HG03378 (cell line): ENCODE data around the gene PARD3B.

Experiments
- ATAC-seq: cut with Tn5 transposase; IDR thresholded peaks from one replicate; pipeline ENCODE4 v1.9.1; 2021; ENCODE audit warnings: mild to moderate bottlenecking, moderate library complexity; ENCODE audit not compliant: unreplicated experiment

The PARD3B gene

DNA sequence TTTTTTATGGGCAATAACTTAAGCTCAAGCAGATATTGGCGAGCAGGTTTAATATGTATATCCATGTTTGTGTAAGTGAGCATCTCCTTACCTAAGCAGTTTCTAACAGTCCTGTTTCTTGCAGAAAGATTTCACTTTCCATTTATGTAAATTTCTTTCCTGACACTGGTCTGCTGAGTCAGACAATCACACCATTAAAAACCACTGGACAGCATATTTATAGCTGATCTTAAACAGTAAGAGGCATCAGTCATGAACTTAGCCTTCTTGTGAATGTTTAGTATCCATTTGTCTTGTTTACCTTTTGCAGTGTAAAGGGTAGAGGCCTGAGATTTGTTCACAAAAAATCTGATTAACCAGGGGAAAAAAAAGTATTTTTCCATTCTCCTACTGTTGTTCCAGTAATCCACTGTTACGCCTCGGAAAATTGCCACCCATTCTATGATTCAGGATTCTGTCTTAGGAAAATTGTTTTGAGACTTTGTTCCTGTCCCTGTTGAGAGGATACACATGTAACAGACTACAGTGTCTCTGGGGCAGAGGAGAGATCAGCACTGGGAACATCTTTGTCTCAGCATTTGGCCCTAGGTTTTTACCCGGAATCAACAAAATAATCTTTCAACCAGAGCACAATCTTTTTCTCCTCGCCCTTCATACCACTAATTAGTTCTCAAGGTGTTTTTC lies 616.0 kb downstream of the PARD3B start:
- ATAC-seq: no peak

DNA sequence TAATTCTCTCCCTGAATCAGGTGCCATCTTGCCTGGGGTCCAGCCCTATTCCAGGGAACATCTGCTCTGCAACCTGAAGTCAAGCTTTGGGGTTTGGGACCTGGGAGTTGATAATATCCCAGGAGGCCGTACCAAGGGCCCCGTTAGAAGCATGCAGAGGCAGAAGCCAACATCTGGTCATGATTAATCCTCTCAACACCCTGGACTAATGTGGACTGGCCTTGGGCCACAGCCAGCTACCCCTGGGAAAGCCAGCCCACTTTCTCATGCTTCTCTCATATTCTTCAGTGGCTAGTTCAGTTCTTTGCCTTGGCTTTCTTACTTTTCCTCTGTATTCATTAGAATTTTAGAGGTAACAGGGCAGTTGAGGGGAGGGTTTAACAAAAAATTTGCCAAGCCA lies 621.5 kb downstream of the PARD3B start:
- ATAC-seq: no peak

DNA sequence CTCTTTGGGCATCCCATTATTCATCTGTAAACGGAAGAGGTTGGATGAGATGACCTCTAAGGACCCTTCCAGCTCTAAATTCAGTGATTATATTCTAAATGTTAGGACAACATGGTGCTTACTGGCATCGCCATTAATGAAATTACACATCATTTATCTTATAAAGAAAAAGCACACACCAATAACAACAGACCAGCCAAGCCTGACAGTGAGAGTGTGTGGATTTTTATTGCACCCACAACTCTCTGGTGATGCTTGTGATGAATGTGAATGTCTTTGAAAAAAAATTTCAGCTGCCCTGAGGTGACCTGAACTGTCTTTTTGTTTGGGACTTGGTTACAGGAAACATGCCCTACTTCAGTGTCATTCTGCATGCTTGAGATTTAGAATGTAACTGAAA lies 623.7 kb downstream of the PARD3B start:
- ATAC-seq: no peak

DNA sequence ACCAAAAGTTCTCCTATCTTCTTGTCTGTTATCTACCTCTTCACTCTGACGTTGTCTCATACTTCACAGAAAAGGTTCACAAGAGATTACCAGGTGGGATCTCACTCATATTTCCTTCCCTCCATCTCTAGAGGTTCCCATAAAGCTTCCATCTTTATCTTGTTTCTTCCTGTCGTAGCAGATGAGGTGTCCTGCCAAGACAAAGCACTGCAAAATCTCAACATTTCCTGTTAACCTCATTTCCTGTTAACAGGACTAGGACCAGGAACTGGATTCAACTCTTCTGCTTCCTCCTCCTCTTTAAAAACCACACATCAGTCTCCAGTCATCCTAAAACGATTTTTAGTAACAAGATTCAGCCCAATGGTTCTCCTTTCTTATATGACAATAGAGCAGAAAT lies 624.2 kb downstream of the PARD3B start:
- ATAC-seq: no peak

DNA sequence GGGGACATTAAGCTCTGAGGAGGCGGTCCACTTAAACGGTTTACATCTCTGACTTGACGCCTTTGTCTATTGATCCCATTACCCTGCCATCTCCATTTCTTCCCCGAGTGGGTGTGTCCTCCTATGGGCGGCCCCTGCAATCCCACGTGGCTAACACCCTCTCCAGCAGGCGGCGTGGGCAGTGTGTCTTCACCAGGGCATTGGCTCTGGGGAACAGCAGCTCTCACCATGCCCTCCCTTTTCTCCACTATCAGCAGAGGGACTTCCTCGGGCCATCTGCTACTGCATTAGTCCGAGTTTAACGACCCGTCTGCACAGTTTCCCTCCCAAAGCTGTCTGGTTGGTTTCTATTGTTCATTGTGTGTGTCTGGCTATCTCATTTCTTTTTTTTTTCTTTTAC lies 625.1 kb downstream of the PARD3B start:
- ATAC-seq: no peak

DNA sequence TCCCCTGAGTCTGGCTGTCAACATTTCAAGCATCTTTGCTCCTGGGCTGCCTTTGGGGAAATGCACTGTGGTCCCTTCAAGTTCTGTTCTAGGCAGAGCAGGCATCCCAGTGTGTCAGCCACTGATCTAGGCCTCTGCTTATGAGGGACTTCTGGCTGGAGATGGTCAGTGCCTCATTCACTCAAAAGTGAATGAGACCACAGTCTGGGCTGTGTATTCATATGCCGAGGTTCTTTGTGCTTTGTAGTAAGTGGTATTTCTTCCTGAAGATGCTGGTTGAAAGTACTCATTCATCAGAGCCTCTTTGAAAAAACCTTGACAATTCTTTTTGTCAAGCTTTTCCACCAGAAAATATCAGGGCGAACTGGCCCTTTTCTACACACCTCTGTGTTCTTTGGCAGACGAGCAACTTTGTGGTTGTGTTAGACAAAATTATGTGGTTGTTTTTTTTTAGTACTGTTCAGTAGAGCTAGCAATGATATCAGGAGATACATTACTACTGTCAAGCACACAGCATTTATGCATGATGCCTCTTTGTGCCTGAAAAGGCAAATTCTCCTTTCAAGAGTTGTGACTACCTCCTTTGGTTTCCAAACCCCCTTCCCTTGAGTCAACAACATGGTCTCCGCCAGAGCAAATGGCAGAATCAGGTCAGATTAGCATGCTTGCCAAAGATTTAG lies 626.1 kb downstream of the PARD3B start:
- no peak for ATAC-seq

DNA sequence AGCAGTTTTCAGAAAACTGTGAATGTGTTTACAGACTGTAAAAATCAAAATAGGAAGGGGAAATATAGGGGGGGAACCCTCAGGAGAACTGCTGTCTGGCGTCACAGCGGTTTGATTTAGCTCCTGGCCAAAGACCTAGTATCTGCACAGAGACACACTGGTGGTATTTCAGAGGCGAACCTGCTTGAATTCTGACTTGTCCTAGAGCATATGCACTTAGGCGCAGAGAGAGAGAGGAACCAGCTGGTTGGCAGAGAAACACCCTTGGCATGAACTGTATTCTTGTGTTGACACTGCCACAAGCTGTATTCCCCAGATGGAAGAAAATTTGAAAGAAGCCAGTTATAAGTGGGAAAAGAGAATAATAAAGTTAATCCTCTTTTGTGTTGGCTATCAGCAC lies 630.6 kb downstream of the PARD3B start:
- ATAC-seq: no peak

DNA sequence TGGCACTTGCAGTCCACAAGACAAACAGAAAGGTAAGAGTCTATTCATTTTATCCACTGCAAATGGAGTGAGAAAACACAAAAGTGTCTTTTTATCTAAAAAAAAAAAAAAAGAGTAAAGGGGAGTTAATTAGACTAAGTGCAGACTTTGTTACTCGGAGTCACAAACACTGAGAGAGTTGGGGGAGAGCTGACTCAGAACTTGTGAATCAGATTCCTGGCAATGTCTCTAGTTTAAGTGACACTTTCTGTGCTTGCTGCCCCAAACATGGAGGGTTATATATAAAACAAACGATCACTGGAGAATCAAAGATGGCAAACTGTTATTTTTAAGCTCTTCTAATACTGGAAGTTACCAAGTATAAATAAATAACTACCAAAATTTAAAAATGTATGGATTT lies 631.3 kb downstream of the PARD3B start:
- ATAC-seq: no peak

DNA sequence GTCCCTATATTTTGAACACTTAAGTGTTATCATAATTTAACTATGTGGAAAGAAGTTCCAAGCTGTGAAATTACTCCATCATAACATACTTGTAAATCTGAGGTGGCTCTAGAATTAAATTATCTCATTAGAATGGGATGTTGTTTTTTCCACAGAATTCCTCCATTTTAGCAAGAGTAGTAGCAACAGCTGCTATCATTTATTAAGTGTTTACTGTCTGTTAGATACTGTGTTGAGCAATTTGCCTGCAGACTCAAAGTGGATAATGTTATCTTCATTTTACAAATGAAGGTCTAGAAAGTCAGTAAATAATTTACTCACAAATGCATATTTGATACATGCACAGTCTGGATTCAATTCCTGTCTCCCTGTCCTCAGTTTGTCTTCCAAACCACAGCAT lies 632.3 kb downstream of the PARD3B start:
- no peak for ATAC-seq

DNA sequence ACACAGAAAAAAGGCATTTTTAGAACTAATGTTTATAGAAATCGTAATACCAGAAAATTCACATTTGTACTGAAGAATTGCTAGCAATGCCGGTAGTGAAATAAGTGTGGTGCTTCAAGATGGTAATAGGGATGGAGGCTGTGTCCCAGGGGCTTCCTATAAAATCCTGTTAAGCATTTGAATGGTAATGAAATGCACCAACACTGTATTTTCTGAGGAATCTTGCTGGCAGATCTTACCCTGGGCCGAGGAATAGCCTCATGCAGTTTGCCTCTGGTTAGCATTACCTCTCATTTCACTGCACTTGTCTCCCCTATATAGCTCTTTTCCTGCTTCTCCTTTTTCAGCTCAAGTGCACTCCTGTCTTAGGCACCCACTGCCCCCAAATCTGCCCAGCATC lies 635.5 kb downstream of the PARD3B start:
- no peak for ATAC-seq

DNA sequence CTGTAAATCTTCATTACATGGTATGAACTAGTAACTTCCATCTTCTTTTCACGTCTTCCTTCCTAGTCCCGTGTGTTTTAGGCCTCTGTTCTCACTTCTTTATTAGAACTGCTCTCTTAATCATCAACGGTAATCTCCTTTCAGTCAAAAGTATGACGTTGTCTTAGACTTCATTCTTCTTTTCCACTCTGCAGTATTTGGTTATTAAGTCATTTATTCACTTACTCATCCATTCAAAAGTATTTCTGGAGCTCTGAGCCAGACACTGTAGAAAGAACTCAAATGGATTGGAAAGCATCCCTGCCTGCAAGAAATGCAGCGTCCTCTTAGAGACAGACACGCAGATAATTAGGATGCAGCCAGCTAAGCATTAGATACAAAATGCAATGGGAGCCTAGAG lies 642.5 kb downstream of the PARD3B start:
- ATAC-seq: no peak

DNA sequence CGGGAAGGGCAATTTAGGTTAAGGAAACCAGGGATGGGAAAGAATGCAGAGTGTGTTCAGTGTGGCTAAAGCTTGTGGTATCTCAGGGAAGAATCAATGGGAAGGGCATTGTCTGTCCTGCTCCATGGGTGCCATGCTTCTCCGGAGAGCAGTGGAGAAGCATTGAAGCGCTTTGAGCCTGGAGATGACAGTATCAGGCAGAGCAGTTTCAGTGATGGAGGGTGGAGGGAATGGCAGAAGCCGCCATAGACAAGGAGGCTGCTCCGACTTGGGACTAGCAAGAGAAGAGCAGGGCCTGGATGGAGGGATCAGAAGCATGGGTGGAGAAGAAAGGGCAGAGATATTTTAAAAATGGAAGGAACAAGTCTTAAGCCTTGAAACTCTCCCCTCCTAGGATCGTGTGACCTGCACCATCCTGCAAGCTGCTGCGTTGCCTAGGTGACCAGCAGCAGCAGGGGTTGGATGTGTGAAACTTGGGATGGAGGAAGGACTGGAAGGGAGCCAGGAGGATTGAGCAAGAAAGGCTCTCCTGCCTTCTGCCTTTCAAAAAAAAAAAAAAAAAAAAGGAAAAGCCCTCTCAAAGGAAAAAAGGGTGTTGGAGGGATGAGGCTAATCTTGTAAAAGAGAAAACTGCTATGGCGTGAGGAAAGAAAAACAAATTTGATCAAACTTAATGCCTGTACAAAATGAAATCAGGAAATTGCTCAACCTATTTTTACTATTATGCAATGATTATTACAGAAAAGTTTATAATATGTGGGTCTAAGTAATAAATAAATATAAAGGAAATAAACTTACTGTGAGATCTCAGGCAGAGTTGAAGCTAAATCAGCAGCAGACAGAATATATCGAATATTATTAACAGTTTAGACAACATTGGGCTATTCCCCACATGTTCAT lies 643.2 kb downstream of the PARD3B start:
- no peak for ATAC-seq

DNA sequence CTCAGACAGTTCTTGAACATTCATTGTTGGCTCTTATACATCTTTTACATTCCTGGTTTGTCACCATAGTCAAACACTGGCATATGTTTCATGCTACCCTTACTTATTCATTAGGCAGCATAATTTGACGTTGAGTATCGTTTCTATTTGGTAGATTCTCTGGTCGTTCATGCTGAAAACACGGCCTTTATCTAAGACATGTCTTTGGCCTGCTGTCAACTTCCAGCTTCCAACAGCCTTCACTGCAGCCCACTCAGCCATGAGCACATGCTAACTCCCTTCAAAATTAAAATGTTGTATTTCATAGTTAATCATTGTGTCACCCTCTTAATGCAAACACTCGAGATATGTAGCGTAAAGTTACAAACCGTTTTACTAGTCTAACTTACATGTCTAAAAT lies 644.0 kb downstream of the PARD3B start:
- ATAC-seq: no peak

DNA sequence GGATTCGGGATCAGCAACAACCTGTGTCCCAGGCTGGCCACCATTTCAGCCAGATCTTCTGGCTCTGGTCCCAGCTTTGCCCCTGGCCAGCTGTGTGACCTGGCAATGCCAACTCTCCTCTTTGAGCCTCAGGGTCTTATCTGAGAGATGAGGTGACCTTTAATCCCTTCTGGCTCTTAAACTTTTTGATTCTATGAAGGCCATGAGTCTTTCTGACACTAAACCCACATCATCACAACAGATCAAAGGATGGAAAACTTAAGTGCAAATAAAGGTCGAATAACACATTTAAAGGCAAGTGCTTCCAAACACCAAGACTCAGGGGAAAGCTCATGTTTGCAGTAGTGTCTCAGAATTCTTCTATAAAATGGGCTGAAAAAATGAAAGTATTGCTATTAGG lies 645.3 kb downstream of the PARD3B start:
- ATAC-seq: no peak

DNA sequence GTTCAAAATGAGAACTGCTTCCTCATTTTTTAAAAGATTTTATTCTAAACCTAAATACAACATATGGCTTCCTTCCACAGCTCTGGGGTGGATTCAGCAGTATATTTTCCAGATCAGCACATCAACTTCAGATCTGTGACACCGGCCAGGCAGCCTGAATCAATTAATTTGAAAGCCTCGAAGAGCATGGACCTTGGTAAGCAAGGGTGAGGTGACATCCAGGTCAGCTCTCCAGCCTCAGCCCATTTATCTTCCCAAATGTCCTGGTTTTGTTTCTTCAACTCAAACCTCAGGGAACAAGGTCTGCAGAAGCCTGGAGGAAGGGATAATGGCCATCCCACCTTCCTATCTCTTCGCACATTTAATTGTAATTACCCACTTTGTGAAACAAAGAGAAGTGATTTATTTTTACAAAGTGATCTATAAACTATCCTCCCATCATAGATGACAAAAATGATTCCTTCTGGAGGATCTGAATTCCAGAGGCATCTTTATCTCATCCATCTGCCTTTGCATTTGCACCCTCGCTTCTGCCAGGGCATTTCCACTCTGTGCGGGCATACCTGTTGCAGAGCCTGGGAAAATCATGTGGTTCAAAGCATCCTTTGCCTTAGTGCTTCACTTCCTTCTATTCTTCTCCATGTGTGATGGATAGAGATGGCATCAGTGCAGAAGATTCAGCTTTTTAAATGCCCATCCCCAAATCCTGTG lies 648.0 kb downstream of the PARD3B start:
- no peak for ATAC-seq

DNA sequence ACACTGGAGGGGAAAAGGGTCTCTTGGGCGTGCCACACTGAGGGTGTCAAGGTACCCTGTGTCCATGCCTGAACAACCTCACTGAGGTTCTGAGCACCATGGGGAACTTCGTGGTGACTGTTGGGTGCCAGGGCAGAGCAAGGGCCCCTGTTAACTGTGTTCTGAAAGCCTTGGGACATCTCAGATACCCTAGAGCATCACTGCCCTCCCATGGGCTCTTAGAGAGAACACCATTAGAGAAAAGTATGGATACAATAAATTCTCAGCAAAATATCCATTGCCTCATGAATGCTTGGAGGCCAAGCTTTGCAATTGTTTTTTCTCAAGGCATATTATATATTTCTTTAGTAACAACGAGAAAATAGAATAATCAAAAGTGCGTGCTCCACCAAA lies 648.6 kb downstream of the PARD3B start:
- no peak for ATAC-seq

DNA sequence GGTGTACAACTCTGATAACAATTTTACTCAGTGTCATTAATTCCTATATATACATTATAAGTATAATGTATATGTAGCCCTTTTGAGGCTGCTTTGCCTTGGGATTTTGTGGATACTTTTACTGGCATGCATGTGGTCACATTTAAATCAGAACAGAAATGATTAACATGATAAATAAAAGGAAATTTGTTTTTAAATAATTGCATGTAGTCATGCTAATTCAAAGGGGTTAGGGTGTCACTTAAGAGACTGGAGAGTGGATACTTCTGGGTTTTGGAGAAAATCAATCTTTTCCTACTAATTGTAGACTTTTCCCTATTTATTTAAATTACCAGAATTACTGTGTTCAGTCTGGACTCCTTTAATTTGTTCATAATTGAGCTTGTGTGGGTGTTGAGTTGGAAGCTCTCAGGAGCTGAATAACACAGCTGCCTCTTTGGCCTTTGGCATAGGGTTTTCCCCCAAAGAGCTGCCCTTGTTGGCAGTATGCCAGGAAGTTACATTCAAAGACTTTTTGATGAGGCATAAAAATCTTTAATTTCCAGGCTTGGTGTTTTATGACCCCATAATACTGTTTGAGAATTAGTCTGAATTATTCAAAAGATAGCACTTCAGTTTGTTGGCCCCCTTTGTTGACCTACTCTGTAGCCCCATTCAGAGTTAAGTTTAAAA lies 652.3 kb downstream of the PARD3B start:
- ATAC-seq: no peak

DNA sequence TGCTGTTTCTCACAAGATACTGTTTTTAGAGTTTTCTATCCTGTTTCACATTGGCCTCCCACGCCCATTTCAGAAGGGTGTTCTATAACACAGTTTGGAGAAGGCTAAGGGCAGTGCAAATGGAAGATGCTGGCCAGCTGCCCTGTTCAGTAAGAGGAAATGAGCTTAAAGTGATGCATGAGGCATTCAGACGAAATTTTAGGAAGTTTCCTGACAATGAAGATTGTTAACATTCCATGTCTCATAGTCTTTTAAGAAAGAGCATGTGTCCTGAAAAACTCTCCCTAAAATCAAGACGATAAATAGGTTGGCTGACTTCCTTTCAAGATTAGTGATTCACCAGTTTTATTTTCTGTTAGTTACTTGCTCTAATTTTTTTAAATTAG lies 652.9 kb downstream of the PARD3B start:
- ATAC-seq: no peak

DNA sequence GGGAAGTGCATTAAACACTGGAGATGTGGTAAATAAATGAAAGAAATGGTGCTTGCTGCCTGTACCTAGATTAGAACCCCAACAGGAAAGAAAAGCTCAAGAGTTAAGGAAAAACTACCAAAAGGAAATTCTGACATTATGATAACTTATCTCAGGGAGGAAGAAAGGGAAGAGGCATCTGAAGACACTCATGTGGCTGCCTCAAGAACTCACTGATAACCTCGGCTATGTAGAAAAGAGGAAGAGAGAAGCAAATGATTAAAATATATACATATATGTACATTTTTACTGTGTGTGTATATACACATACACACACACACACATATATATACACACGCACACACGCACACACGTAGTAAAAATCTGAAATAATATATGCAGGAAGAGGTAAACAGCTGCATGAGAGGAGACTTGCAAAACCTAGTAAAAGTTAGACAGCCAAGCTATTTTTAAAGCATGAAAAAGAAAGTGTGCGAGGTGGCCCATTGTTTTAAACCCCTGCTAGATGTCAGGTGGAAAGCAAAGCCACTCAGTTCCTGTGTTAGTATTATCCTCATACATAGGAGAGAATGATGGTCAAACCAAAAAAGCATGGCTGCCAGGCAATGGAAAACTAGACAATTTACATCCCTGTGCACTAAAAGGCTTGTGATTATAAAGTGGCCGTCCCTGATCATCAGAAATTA lies 654.0 kb downstream of the PARD3B start:
- no peak for ATAC-seq

DNA sequence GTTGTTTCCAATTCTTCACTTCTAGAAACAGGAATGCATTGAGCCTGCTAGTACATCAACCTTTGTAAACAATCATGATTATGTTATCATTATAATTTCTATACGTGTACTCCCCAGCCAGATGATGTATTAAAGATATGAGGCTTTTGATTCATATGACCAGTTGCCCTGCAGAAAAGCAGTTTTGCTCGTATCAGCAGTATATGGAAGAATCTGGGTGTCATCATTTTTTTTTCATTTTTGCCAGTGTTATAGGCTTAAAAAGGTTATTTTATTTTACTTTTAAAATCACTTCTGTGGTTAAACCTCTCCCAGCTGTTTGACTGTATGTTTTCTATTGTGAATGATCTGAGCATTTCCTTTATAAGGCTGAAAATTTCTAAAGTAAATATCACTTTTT lies 665.2 kb downstream of the PARD3B start:
- no peak for ATAC-seq
